ENCODE data around the gene FBXO36. TPM values are rescaled to one million over a fixed set of nuclear protein-coding genes. Genes with fewer than 3 reads are reported as not detected.

The FBXO36 gene
- total and polyA plus RNA-seq, 4 donors: 0.56 to 1.3 (median 0.69) TPM

DNA sequence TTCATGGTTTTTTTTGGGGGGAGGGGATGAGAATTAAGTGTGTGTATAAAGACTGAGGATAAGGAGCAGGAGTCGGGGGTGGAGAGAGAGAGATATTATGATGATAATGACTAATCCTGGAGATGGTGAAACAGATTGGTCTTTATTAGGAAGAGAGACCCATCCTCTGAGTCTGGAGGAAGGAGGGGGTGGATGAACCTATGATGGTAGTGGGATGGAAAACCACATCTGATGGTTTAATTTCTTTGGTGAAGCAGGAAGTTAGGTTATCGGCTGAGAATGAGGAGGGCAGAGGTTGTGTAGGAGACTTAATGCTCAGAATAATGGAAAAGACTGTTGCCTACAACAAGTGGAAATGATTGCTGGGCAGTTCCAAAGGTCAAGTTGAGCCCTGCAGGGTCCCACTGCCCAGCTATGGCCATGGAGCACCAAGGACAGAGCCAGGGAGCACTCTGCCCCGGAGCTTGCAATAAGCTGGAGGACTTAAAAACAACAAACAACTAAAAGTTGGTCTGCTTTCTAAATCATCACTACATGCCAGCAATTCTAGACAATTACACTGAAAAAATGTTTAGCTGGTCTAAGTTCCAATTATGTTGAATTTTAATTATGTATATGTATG is 138.5 kb downstream of the FBXO36 start:
- WGBS: 92% methylated on average over 3 of the region's 3 CpGs
- Histone ChIP-seq H3K9me3 (ENCODE audit: control insufficient read depth in 4 of 4, low read length in 3 of 4) (no peaks in the 10 kb centered on the region), H3K27me3 (ENCODE audit: control insufficient read depth in 4 of 4, insufficient read depth in 4 of 4, low read length in 3 of 4) (no peaks in the 10 kb centered on the region), H3K36me3 (ENCODE audit: control insufficient read depth in 4 of 4, insufficient read depth in 3 of 4, low read depth in 1 of 4, low read length in 3 of 4) (no peaks in the 10 kb centered on the region), H3K27ac (ENCODE audit: low read depth in 1 of 2, low read length in 2 of 2) (no peak overlapping the region), H3K4me3 (ENCODE audit: low read depth in 1 of 3, low read length in 3 of 3) (no peak overlapping the region), H3K9ac (ENCODE audit: low read depth in 1 of 2, low read length in 2 of 2) (no peak overlapping the region), H3K4me1 (ENCODE audit: control insufficient read depth in 4 of 4, insufficient read depth in 4 of 4, low read length in 3 of 4) (no peaks in the 10 kb centered on the region)
- DNase-seq (ENCODE audit: low spot score): no peak
- TF ChIP-seq, protein P1, sequence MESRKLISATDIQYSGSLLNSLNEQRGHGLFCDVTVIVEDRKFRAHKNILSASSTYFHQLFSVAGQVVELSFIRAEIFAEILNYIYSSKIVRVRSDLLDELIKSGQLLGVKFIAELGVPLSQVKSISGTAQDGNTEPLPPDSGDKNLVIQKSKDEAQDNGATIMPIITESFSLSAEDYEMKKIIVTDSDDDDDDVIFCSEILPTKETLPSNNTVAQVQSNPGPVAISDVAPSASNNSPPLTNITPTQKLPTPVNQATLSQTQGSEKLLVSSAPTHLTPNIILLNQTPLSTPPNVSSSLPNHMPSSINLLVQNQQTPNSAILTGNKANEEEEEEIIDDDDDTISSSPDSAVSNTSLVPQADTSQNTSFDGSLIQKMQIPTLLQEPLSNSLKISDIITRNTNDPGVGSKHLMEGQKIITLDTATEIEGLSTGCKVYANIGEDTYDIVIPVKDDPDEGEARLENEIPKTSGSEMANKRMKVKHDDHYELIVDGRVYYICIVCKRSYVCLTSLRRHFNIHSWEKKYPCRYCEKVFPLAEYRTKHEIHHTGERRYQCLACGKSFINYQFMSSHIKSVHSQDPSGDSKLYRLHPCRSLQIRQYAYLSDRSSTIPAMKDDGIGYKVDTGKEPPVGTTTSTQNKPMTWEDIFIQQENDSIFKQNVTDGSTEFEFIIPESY (IDR thresholded peaks at IDR 0.05): no peak
- TF ChIP-seq, protein P2, sequence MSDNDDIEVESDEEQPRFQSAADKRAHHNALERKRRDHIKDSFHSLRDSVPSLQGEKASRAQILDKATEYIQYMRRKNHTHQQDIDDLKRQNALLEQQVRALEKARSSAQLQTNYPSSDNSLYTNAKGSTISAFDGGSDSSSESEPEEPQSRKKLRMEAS (IDR thresholded peaks at IDR 0.05): no peak
- no peak for TF ChIP-seq FOXA2 (IDR thresholded peaks at IDR 0.05)
- TF ChIP-seq, protein P3, sequence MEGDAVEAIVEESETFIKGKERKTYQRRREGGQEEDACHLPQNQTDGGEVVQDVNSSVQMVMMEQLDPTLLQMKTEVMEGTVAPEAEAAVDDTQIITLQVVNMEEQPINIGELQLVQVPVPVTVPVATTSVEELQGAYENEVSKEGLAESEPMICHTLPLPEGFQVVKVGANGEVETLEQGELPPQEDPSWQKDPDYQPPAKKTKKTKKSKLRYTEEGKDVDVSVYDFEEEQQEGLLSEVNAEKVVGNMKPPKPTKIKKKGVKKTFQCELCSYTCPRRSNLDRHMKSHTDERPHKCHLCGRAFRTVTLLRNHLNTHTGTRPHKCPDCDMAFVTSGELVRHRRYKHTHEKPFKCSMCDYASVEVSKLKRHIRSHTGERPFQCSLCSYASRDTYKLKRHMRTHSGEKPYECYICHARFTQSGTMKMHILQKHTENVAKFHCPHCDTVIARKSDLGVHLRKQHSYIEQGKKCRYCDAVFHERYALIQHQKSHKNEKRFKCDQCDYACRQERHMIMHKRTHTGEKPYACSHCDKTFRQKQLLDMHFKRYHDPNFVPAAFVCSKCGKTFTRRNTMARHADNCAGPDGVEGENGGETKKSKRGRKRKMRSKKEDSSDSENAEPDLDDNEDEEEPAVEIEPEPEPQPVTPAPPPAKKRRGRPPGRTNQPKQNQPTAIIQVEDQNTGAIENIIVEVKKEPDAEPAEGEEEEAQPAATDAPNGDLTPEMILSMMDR (IDR thresholded peaks at IDR 0.05; ENCODE audit: low read depth, low read length, missing input control): no peak
- TF ChIP-seq RAD21 (IDR thresholded peaks at IDR 0.05): no peak
- TF ChIP-seq, protein P4, sequence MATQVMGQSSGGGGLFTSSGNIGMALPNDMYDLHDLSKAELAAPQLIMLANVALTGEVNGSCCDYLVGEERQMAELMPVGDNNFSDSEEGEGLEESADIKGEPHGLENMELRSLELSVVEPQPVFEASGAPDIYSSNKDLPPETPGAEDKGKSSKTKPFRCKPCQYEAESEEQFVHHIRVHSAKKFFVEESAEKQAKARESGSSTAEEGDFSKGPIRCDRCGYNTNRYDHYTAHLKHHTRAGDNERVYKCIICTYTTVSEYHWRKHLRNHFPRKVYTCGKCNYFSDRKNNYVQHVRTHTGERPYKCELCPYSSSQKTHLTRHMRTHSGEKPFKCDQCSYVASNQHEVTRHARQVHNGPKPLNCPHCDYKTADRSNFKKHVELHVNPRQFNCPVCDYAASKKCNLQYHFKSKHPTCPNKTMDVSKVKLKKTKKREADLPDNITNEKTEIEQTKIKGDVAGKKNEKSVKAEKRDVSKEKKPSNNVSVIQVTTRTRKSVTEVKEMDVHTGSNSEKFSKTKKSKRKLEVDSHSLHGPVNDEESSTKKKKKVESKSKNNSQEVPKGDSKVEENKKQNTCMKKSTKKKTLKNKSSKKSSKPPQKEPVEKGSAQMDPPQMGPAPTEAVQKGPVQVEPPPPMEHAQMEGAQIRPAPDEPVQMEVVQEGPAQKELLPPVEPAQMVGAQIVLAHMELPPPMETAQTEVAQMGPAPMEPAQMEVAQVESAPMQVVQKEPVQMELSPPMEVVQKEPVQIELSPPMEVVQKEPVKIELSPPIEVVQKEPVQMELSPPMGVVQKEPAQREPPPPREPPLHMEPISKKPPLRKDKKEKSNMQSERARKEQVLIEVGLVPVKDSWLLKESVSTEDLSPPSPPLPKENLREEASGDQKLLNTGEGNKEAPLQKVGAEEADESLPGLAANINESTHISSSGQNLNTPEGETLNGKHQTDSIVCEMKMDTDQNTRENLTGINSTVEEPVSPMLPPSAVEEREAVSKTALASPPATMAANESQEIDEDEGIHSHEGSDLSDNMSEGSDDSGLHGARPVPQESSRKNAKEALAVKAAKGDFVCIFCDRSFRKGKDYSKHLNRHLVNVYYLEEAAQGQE (IDR thresholded peaks at IDR 0.05): no peak
- TF ChIP-seq YY1 (IDR thresholded peaks at IDR 0.05): no peak
- TF ChIP-seq SP1 (IDR thresholded peaks at IDR 0.05): no peak
- no peak for TF ChIP-seq NR2F2 (IDR thresholded peaks at IDR 0.05)
- TF ChIP-seq EGR1 (IDR thresholded peaks at IDR 0.05; ENCODE audit: low read depth in 2 of 2): no peak
- TF ChIP-seq JUND (IDR thresholded peaks at IDR 0.05): no peak
- TF ChIP-seq HNF4A (conservative IDR thresholded peaks at IDR 0.05): no peak
- no peak for TF ChIP-seq HNF4G (IDR thresholded peaks at IDR 0.05)
- TF ChIP-seq GABPA (IDR thresholded peaks at IDR 0.05 in 1 of 2, conservative IDR thresholded peaks at IDR 0.05 in 1 of 2): no peak

Small RNA genes within 50 kb of the gene (small RNA-seq; reads per million reads assigned to genes)
- gene RNU6-1027P (not detected), gene RNU6-613P (not detected), gene RNU6-964P (not detected), gene RNY4P19 (not detected)

Other genes starting within 250 kb of the FBXO36 start
- gene DNER, start 207.9 kb upstream of the FBXO36 start, total RNA-seq: not detected
- under 1 TPM in 1 of 2 donors, not detected in 1; 0.01 TPM for gene DNER, start 207.9 kb upstream of the FBXO36 start, polyA plus RNA-seq
- 100 to 1,000 TPM; 114 to 128 TPM for gene TRIP12, start 494 bp upstream of the FBXO36 start, total RNA-seq
- 10 to 100 TPM; 13.9 to 20.3 TPM for gene TRIP12, start 494 bp upstream of the FBXO36 start, polyA plus RNA-seq
- gene SLC16A14, start 146.4 kb downstream of the FBXO36 start, total RNA-seq: 1 to 10 TPM in 1 of 2 donors, under 1 TPM in 1; 0.79 to 3.7 TPM
- gene SLC16A14, start 146.4 kb downstream of the FBXO36 start, polyA plus RNA-seq: 1 to 10 TPM in 1 of 2 donors, under 1 TPM in 1; 0.28 to 1.4 TPM